ENCODE measurements around the gene PIGU.

DNA sequence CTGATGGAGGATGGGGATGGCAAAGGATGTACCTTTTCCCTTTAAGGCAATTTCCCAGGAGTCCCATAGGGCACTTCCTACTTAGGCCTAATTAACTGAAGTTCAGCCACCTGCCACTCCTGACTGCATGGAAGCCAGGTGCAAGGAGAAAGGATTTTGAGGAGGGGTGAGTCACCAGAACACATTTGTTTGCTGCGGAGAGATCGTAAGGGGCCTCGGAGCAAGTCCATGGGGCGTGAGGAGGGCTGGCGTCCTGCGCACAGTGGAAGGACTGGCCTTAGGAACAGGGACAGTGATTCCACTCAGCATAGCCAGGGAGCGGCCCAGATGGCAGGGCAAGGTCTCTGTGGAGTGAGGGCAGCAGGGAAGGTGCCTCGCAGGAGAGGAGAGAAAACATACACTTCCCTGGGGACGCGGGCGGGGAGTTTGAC is 130.1 kb downstream of the PIGU start:
- TF ChIP-seq, protein P1, sequence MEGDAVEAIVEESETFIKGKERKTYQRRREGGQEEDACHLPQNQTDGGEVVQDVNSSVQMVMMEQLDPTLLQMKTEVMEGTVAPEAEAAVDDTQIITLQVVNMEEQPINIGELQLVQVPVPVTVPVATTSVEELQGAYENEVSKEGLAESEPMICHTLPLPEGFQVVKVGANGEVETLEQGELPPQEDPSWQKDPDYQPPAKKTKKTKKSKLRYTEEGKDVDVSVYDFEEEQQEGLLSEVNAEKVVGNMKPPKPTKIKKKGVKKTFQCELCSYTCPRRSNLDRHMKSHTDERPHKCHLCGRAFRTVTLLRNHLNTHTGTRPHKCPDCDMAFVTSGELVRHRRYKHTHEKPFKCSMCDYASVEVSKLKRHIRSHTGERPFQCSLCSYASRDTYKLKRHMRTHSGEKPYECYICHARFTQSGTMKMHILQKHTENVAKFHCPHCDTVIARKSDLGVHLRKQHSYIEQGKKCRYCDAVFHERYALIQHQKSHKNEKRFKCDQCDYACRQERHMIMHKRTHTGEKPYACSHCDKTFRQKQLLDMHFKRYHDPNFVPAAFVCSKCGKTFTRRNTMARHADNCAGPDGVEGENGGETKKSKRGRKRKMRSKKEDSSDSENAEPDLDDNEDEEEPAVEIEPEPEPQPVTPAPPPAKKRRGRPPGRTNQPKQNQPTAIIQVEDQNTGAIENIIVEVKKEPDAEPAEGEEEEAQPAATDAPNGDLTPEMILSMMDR (conservative IDR thresholded peaks at IDR 0.05), result no peak
- TF ChIP-seq EZH2 (IDR thresholded peaks at IDR 0.05; ENCODE audit: low read depth), result no peak
